PC-3 (cell line): ENCODE data around the gene SYT1.

ENCODE experiments used
- EZH2 ChIP-seq: fragments of 300-600 bp; sonication (generic); IDR thresholded peaks from one replicate; pipeline ENCODE4 v1.6.1; 2017; ENCODE audit warnings: antibody characterized with exemption, mild to moderate bottlenecking, low read length; ENCODE audit not compliant: unreplicated experiment
- EZH2phosphoT487 ChIP-seq: fragments of 300-600 bp; sonication (generic); IDR thresholded peaks from 2 replicates; pipeline ENCODE4 v1.6.1; 2018; ENCODE audit warnings: mild to moderate bottlenecking, antibody characterized with exemption, low read length, borderline replicate concordance
- TF ChIP-seq, protein P1 (sequence below): fragments of 300-600 bp; sonication (generic); conservative IDR thresholded peaks from 2 replicates; pipeline ENCODE4 v1.5.1; 2017; ENCODE audit warnings: antibody characterized with exemption, low read depth, mild to moderate bottlenecking, low read length

DNA sequence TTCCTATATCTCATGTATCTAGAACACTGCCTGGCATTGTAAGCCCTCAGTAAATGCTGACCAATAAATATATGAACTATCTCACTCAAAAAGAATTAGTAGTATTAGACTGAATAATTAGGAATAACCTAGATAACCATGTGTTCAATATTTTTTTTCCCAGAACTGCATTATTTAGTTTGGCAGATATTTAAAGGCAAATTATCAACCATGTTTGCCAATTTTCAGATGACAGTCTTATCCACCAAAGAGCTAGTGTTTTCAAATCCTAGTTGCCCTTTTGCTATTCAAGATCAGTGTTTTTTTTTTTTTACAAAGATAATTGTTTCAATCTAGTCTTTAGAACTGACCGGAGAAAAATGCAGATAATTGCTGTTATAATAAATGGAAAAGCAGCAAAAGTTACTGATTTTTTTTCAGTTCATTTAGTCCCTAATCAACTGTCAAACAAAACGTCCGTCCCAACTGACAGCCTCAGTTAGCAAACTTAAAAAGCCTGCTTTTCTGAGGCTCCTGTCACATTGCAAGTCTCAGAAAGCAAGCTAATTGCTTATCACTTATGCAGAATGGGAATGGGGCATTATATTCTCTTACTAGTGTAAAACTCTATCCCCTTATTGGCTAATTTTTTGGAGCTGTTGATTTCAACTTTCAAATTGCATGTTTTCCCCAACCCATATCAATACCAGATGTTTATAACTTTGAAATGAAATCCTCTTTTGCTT is 623.0 kb downstream of the SYT1 start:
- TF ChIP-seq, protein P1, sequence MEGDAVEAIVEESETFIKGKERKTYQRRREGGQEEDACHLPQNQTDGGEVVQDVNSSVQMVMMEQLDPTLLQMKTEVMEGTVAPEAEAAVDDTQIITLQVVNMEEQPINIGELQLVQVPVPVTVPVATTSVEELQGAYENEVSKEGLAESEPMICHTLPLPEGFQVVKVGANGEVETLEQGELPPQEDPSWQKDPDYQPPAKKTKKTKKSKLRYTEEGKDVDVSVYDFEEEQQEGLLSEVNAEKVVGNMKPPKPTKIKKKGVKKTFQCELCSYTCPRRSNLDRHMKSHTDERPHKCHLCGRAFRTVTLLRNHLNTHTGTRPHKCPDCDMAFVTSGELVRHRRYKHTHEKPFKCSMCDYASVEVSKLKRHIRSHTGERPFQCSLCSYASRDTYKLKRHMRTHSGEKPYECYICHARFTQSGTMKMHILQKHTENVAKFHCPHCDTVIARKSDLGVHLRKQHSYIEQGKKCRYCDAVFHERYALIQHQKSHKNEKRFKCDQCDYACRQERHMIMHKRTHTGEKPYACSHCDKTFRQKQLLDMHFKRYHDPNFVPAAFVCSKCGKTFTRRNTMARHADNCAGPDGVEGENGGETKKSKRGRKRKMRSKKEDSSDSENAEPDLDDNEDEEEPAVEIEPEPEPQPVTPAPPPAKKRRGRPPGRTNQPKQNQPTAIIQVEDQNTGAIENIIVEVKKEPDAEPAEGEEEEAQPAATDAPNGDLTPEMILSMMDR: no peak
- TF ChIP-seq EZH2: no peak
- no peak for TF ChIP-seq EZH2phosphoT487
